Measurements from ENCODE around the gene NEK5. TPM values are rescaled to one million over a fixed set of nuclear protein-coding genes. Genes with fewer than 3 reads are reported as not detected.

The NEK5 gene
- total RNA-seq, 2 donors from 2014 or later, result 1.4 to 1.8 TPM

GRCh38 chr13:52053460-52053859, 75.4 kb downstream of the NEK5 start:
- H3K27ac Mint-ChIP-seq, result no peak overlapping the region

GRCh38 chr13:52051400-52051799, 77.5 kb downstream of the NEK5 start:
- Histone ChIP-seq H3K27ac (ENCODE audit: low read depth, low read length) (no peak overlapping the region), H3K36me3 (ENCODE audit: control insufficient read depth, insufficient read depth, low read length) (no peaks in the 10 kb centered on the region), H3K9ac (ENCODE audit: extremely low read depth, low read length, poor library complexity, severe bottlenecking) (no peak overlapping the region), H3K4me1 (ENCODE audit: control insufficient read depth, insufficient read depth, low read length) (no peaks in the 10 kb centered on the region), H3K4me3 (ENCODE audit: low read length) (peak overlapping the region; percentile 1), H3K9me3 (ENCODE audit: control insufficient read depth, low read length) (peaks cover 10% of the 10 kb centered on the region), H3K27me3 (ENCODE audit: control insufficient read depth, insufficient read depth, low read length, poor library complexity, severe bottlenecking) (no peaks in the 10 kb centered on the region)
- DNase-seq, result no peak
- WGBS, 2 experiments (ENCODE audit: insufficient coverage in 1 of 2, insufficient read length in 1 of 2), result 78 to 85% methylated on average over 1 to 7 of the region's 7 CpGs
- H3K9me3 Mint-ChIP-seq, result peaks cover 5% of the 10 kb centered on the region
- no peaks in the 10 kb centered on the region for H3K27me3 Mint-ChIP-seq (ENCODE audit: insufficient read depth)
- no peak overlapping the region for H3K4me3 Mint-ChIP-seq
- H3K36me3 Mint-ChIP-seq (ENCODE audit: low read depth), result no peaks in the 10 kb centered on the region
- H3K4me1 Mint-ChIP-seq, result peaks cover 14% of the 10 kb centered on the region
- H3K27ac Mint-ChIP-seq, result peak overlapping the region; percentile 77
- no peak for TF ChIP-seq CTCF (conservative IDR thresholded peaks at IDR 0.05)

More at GRCh38 chr13:52053460-52053859, 75.4 kb downstream of the NEK5 start:
- DNase-seq, result no peak
- Histone ChIP-seq H3K9ac (ENCODE audit: extremely low read depth, low read length, poor library complexity, severe bottlenecking) (no peak overlapping the region), H3K4me1 (ENCODE audit: control insufficient read depth, insufficient read depth, low read length) (no peaks in the 10 kb centered on the region), H3K27ac (ENCODE audit: low read depth, low read length) (no peak overlapping the region), H3K27me3 (ENCODE audit: control insufficient read depth, insufficient read depth, low read length, poor library complexity, severe bottlenecking) (no peaks in the 10 kb centered on the region), H3K9me3 (ENCODE audit: control insufficient read depth, low read length) (peaks cover 10% of the 10 kb centered on the region), H3K36me3 (ENCODE audit: control insufficient read depth, insufficient read depth, low read length) (no peaks in the 10 kb centered on the region), H3K4me3 (ENCODE audit: low read length) (peak overlapping the region; percentile 33)
- no peaks in the 10 kb centered on the region for H3K36me3 Mint-ChIP-seq (ENCODE audit: low read depth)
- 87 to 88% methylated on average over 3 to 4 of the region's 4 CpGs for WGBS, 2 experiments (ENCODE audit: insufficient coverage in 1 of 2, insufficient read length in 1 of 2)
- peaks cover 14% of the 10 kb centered on the region for H3K4me1 Mint-ChIP-seq
- TF ChIP-seq CTCF (conservative IDR thresholded peaks at IDR 0.05), result no peak
- H3K27me3 Mint-ChIP-seq (ENCODE audit: insufficient read depth), result no peaks in the 10 kb centered on the region
- no peak overlapping the region for H3K4me3 Mint-ChIP-seq
- H3K9me3 Mint-ChIP-seq, result peaks cover 5% of the 10 kb centered on the region

- no peak for DNase-seq
- no peak overlapping the region for H3K27ac Mint-ChIP-seq
- H3K36me3 ChIP-seq (ENCODE audit: control insufficient read depth, insufficient read depth, low read length), result no peaks in the 10 kb centered on the region
- no peaks in the 10 kb centered on the region for H3K4me1 ChIP-seq (ENCODE audit: control insufficient read depth, insufficient read depth, low read length)
- H3K27ac ChIP-seq (ENCODE audit: low read depth, low read length), result no peak overlapping the region
- peaks cover 14% of the 10 kb centered on the region for H3K4me1 Mint-ChIP-seq
- peaks cover 2% of the 10 kb centered on the region for H3K9me3 ChIP-seq (ENCODE audit: control insufficient read depth, low read length)
- no peaks in the 10 kb centered on the region for H3K27me3 ChIP-seq (ENCODE audit: control insufficient read depth, insufficient read depth, low read length, poor library complexity, severe bottlenecking)
- no peaks in the 10 kb centered on the region for H3K36me3 Mint-ChIP-seq (ENCODE audit: low read depth)
- 98 to 100% methylated on average over 2 of the region's 2 CpGs for WGBS, 2 experiments (ENCODE audit: insufficient coverage in 1 of 2, insufficient read length in 1 of 2)
- H3K27me3 Mint-ChIP-seq (ENCODE audit: insufficient read depth), result no peaks in the 10 kb centered on the region
- TF ChIP-seq CTCF (conservative IDR thresholded peaks at IDR 0.05), result no peak
- no peak overlapping the region for H3K9ac ChIP-seq (ENCODE audit: extremely low read depth, low read length, poor library complexity, severe bottlenecking)
- H3K4me3 ChIP-seq (ENCODE audit: low read length), result no peak overlapping the region
- no peak overlapping the region for H3K4me3 Mint-ChIP-seq
- no peaks in the 10 kb centered on the region for H3K9me3 Mint-ChIP-seq
Observed at GRCh38 chr13:52048516-52048915, 80.4 kb downstream of the NEK5 start.
